Measurements from ENCODE around the gene GMPPA.
A peak's percentile ranks its signal among the peaks of the same experiment; 100 is the strongest.

GMPPA gene

DNA sequence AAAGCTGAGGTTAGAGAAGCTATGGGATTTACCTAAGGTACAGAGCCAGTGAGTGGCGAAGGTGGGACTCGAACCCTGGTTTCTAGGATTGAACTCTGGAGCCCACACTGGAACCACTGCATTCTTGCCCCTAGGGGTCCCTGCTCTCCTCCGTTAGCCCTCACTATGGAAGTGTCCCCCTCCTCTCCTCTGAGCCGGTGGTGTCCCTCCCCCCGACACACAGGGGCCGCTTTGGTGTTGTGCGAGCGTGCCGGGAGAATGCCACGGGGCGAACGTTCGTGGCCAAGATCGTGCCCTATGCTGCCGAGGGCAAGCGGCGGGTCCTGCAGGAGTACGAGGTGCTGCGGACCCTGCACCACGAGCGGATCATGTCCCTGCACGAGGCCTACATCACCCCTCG is 8.5 kb upstream of the GMPPA start:
- no peak for FAIRE-seq
- no peak for TF ChIP-seq POLR2AphosphoS5 (IDR thresholded peaks at IDR 0.05; ENCODE audit: low read depth, low read length)
- DNase-seq (ENCODE audit: insufficient read length), result no peak

- FAIRE-seq, result no peak
- DNase-seq (ENCODE audit: insufficient read length), result no peak
- TF ChIP-seq TAF1 (IDR thresholded peaks at IDR 0.05; ENCODE audit: borderline replicate concordance, low read depth, low read length) (no peak), POLR2A (IDR thresholded peaks at IDR 0.05; ENCODE audit: low read depth, low read length) (no peak), POLR2AphosphoS5 (IDR thresholded peaks at IDR 0.05; ENCODE audit: low read depth, low read length) (no peak)
These were observed 8.0 kb upstream of the GMPPA start for GRCh38 chr2:219490600-219491130.

DNA sequence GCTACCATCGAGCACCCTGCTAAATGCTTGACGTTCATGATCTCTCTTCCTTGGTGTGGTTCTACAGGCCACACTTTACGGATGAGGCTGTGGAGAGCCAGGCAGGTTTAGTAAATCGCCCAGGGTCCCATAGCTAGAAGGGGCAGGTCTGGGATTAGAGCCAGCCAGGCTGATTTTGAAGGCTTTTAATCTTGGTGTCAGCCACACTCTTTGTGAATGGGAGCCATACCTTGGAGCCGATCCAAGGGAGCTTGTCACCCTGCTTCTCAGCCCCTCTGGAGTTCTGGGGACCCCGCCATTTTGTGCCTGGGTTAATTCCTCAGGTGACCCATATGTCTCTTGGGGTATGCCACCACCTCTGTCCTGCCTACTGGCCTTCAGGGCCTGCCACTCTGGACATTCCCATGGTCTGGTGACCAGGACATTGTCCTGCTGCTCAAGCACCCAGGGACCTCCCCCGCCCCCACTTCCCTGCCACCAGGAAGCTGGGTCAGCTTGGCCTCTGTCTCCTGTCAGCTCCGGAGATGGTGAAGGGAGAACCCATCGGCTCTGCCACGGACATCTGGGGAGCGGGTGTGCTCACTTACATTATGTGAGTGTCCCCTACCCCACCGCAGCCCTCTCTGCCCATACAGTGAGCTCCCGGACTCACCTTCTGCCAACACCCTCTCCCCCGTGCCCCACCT is 7.3 kb upstream of the GMPPA start:
- TF ChIP-seq TAF1 (IDR thresholded peaks at IDR 0.05; ENCODE audit: borderline replicate concordance, low read depth, low read length), result no peak
- TF ChIP-seq POLR2AphosphoS5 (IDR thresholded peaks at IDR 0.05; ENCODE audit: low read depth, low read length), result no peak
- TF ChIP-seq POLR2A (IDR thresholded peaks at IDR 0.05; ENCODE audit: low read depth, low read length), result no peak
- FAIRE-seq (no peak), DNase-seq (ENCODE audit: insufficient read length) (no peak)

DNA sequence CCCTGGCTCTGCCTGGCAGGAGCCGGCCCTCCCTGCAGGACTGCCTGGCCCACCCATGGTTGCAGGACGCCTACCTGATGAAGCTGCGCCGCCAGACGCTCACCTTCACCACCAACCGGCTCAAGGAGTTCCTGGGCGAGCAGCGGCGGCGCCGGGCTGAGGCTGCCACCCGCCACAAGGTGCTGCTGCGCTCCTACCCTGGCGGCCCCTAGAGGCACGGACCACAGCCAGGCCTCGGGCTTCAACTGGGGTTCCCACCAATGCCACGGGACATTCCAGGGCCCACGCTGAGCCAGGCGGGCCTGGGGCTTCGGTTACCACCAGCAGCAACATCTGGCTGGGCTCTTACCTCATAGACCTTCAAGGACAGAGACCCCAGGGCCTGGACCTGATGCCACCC is 6.1 kb upstream of the GMPPA start:
- no peak for FAIRE-seq
- TF ChIP-seq POLR2A (IDR thresholded peaks at IDR 0.05; ENCODE audit: low read depth, low read length), result no peak
- TF ChIP-seq POLR2AphosphoS5 (IDR thresholded peaks at IDR 0.05; ENCODE audit: low read depth, low read length), result no peak
- TF ChIP-seq TAF1 (IDR thresholded peaks at IDR 0.05; ENCODE audit: borderline replicate concordance, low read depth, low read length), result no peak

GRCh38 chr2:219493086-219493485 is 5.6 kb upstream of the GMPPA start:
- FAIRE-seq, result no peak
- DNase-seq (ENCODE audit: insufficient read length), result no peak
- TF ChIP-seq POLR2AphosphoS5 (IDR thresholded peaks at IDR 0.05; ENCODE audit: low read depth, low read length), result no peak
- no peak for TF ChIP-seq POLR2A (IDR thresholded peaks at IDR 0.05; ENCODE audit: low read depth, low read length)
- no peak for TF ChIP-seq TAF1 (IDR thresholded peaks at IDR 0.05; ENCODE audit: borderline replicate concordance, low read depth, low read length)

More for the DNA sequence above, 6.1 kb upstream of the GMPPA start:
- DNase-seq (ENCODE audit: insufficient read length), result no peak

GRCh38 chr2:219494952-219495530 is 3.6 kb upstream of the GMPPA start:
- FAIRE-seq (no peak), DNase-seq (ENCODE audit: insufficient read length) (no peak)
- no peak for TF ChIP-seq TAF1 (IDR thresholded peaks at IDR 0.05; ENCODE audit: borderline replicate concordance, low read depth, low read length)

DNA sequence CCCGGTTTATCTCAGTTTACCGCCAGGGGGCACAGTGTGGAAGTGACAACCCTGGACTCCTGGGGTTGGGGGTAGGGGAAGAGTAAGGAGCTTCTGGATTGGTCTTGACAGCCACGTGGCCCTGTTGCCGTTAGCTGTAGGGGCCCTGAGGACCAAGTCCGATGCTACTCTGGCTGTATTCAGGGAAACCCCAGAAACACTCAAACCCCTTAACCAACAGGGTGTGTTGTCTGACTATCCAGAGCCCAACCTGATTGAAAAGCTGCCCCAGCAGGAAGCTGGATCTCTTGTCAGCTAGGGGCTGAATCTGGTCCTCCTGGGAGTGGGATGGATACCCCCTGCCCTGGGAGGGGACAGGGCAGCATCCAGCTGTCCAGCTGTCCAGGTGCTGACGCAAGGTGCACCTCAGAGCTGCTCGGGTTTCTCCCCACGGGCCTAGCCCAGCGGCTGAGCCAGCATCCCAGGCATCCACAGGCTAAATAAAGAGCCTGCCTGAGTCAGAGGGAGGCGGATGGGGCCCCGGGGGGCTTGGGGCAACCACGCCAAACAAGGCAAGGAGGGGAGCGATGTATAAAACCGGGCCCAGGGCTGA is 3.1 kb upstream of the GMPPA start:
- FAIRE-seq (no peak), DNase-seq (ENCODE audit: insufficient read length) (peak; percentile 70)
- TF ChIP-seq TAF1 (IDR thresholded peaks at IDR 0.05; ENCODE audit: borderline replicate concordance, low read depth, low read length) (no peak), POLR2AphosphoS5 (IDR thresholded peaks at IDR 0.05; ENCODE audit: low read depth, low read length) (no peak), POLR2A (IDR thresholded peaks at IDR 0.05; ENCODE audit: low read depth, low read length) (no peak)

GRCh38 chr2:219496247-219496824 is 2.4 kb upstream of the GMPPA start:
- DNase-seq (ENCODE audit: insufficient read length), result no peak
- TF ChIP-seq TAF1 (IDR thresholded peaks at IDR 0.05; ENCODE audit: borderline replicate concordance, low read depth, low read length) (no peak), POLR2AphosphoS5 (IDR thresholded peaks at IDR 0.05; ENCODE audit: low read depth, low read length) (no peak), POLR2A (IDR thresholded peaks at IDR 0.05; ENCODE audit: low read depth, low read length) (no peak)
- no peak for FAIRE-seq

DNA sequence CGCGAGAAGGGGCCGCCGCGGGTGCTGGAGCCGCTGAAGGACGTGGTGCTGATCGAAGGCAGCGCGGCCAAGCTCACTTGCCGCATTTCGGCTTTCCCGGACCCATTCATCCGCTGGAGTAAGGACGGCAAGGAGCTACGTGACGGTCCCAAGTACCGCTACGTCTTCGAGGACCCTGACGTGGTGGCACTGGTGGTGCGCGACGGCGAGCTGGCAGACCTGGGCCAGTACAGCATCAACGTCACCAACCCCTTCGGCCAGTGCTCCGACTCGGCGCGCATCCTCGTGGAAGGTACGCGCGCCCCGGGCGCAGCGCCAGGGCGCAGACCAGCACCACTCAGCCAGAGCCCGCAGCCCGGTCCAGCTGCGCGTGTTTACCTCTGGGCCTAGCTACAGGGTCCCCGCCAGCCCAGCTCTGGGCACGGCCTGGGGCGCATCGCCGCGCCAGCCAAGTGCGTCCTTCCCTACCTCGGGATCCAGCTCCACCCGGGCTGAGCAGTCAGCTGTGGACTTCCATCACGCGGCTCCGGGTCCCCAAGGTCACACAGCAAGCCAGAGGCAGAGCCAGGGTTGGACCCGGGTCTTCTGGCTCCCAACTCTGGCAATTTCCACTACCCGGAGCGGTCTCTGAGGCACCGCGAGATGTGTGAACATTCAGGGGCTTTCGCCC is 1.7 kb upstream of the GMPPA start:
- FAIRE-seq (no peak), DNase-seq (ENCODE audit: insufficient read length) (no peak)
- TF ChIP-seq POLR2AphosphoS5 (IDR thresholded peaks at IDR 0.05; ENCODE audit: low read depth, low read length), result no peak
- TF ChIP-seq TAF1 (IDR thresholded peaks at IDR 0.05; ENCODE audit: borderline replicate concordance, low read depth, low read length), result no peak
- no peak for TF ChIP-seq POLR2A (IDR thresholded peaks at IDR 0.05; ENCODE audit: low read depth, low read length)

- DNase-seq (ENCODE audit: insufficient read length) (peak; percentile 57), FAIRE-seq (no peak)
- no peak for TF ChIP-seq POLR2AphosphoS5 (IDR thresholded peaks at IDR 0.05; ENCODE audit: low read depth, low read length)
- no peak for TF ChIP-seq POLR2A (IDR thresholded peaks at IDR 0.05; ENCODE audit: low read depth, low read length)
- no peak for TF ChIP-seq TAF1 (IDR thresholded peaks at IDR 0.05; ENCODE audit: borderline replicate concordance, low read depth, low read length)
These were observed 1.0 kb upstream of the GMPPA start for GRCh38 chr2:219497495-219498279.

DNA sequence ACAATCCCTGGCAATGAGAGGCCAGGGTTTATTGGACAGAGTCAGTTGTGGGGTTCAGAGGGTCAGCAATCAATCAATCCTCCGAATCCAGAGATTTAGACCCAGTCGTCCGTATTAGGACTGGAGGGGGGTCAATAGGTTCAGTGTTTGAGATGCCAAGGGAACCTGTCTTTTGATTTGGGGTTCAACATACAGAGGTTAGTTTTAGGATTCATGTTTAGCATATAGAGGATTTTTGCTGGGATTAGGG is 292 bp downstream of the GMPPA start:
- TF ChIP-seq POLR2AphosphoS5 (IDR thresholded peaks at IDR 0.05; ENCODE audit: low read depth, low read length) (no peak), POLR2A (IDR thresholded peaks at IDR 0.05; ENCODE audit: low read depth, low read length) (no peak), TAF1 (IDR thresholded peaks at IDR 0.05; ENCODE audit: borderline replicate concordance, low read depth, low read length) (no peak)
- FAIRE-seq, result no peak
- DNase-seq (ENCODE audit: insufficient read length), result no peak
